NOMO-1 treated with DMSO at 0.1 percent for 48 hours (cell line): ENCODE measurements around the gene CACNA1B.

ENCODE experiments used
- DNase-seq: peaks from one replicate; lab custom pipeline; 2025; ENCODE audit not compliant: unreplicated experiment; lab: John Stamatoyannopoulos, UW

CACNA1B gene

GRCh38 chr9:137959641-137960411 lies 82.2 kb downstream of the CACNA1B start:
- no peak for DNase-seq

- no peak for DNase-seq
Observed at GRCh38 chr9:137960496-137960895, 82.9 kb downstream of the CACNA1B start.

- DNase-seq: no peak
Observed at GRCh38 chr9:137963525-137963924, 85.9 kb downstream of the CACNA1B start.

GRCh38 chr9:137965177-137965795 lies 87.7 kb downstream of the CACNA1B start:
- DNase-seq: no peak

- DNase-seq: no peak
Observed at GRCh38 chr9:137967280-137967953, 89.8 kb downstream of the CACNA1B start.

GRCh38 chr9:137968235-137968634 lies 90.7 kb downstream of the CACNA1B start:
- no peak for DNase-seq

- DNase-seq: no peak
Observed at GRCh38 chr9:137969008-137969407, 91.4 kb downstream of the CACNA1B start.

GRCh38 chr9:137969685-137970084 lies 92.1 kb downstream of the CACNA1B start:
- DNase-seq: no peak

GRCh38 chr9:137970098-137970497 lies 92.5 kb downstream of the CACNA1B start:
- no peak for DNase-seq

- no peak for DNase-seq
Observed at GRCh38 chr9:137970686-137971476, 93.3 kb downstream of the CACNA1B start.

- no peak for DNase-seq
Observed at GRCh38 chr9:137971477-137972138, 94.0 kb downstream of the CACNA1B start.

- DNase-seq: no peak
Observed at GRCh38 chr9:137972355-137972987, 94.9 kb downstream of the CACNA1B start.

GRCh38 chr9:137972988-137973470 lies 95.4 kb downstream of the CACNA1B start:
- DNase-seq: no peak

GRCh38 chr9:137973829-137974416 lies 96.3 kb downstream of the CACNA1B start:
- DNase-seq: no peak

GRCh38 chr9:137974746-137975526 lies 97.4 kb downstream of the CACNA1B start:
- DNase-seq: no peak

GRCh38 chr9:137975527-137975913 lies 97.9 kb downstream of the CACNA1B start:
- no peak for DNase-seq

- DNase-seq: no peak
Observed at GRCh38 chr9:137975936-137976565, 98.5 kb downstream of the CACNA1B start.

- DNase-seq: no peak
Observed at GRCh38 chr9:137977571-137978261, 100.1 kb downstream of the CACNA1B start.
